Measurements from ENCODE around the gene TCF7L1. TPM values are rescaled to one million over a fixed set of nuclear protein-coding genes. Genes with fewer than 3 reads are reported as not detected.

The TCF7L1 gene
- polyA plus RNA-seq, 1 donor (not counting 4 experiments of a cell fraction or from before 2014, with no cell fraction given) = 1.0 TPM

- no peaks in the 10 kb centered on the region for H3K79me2 ChIP-seq (ENCODE audit: control insufficient read depth, insufficient read depth, low read length)
- no peaks in the 10 kb centered on the region for H3K9me1 ChIP-seq (ENCODE audit: control insufficient read depth, extremely low read depth, insufficient read depth, low read length)
- H4K20me1 ChIP-seq (ENCODE audit: control insufficient read depth, extremely low read depth, insufficient read depth, low read length) = no peaks in the 10 kb centered on the region
- H3K4me3 ChIP-seq (ENCODE audit: control insufficient read depth in 2 of 3, extremely low read depth in 1 of 3, insufficient read depth in 2 of 3, low read depth in 1 of 3, low read length in 3 of 3) = no peak overlapping the region
- H3K4me1 ChIP-seq (ENCODE audit: control insufficient read depth, extremely low read depth, insufficient read depth, low read length) = no peaks in the 10 kb centered on the region
- H3K4me2 ChIP-seq (ENCODE audit: control insufficient read depth, extremely low read depth, insufficient read depth, low read depth, low read length) = no peak overlapping the region
- no peaks in the 10 kb centered on the region for H3K27me3 ChIP-seq (ENCODE audit: control insufficient read depth, extremely low read depth, insufficient read depth, low read length)
- H3K36me3 ChIP-seq (ENCODE audit: control insufficient read depth in 2 of 2, extremely low read depth in 1 of 2, insufficient read depth in 2 of 2, low read length in 2 of 2) = no peaks in the 10 kb centered on the region
- H3K27ac ChIP-seq (ENCODE audit: control insufficient read depth, insufficient read depth, low read length) = no peak overlapping the region
- dilution Hi-C loops (cut with MboI; ENCODE audit: extremely low pct_ligation_motif_present, low sequenced_read_pairs) = no loop called here
- no peak overlapping the region for H3K9ac ChIP-seq (ENCODE audit: control insufficient read depth, extremely low read depth, insufficient read depth, low read length)
- H2AFZ ChIP-seq (ENCODE audit: control insufficient read depth, low read length) = no peak overlapping the region
- DNase-seq (ENCODE audit: low read depth, low spot score) = no peak
- no peaks in the 10 kb centered on the region for H3K9me3 ChIP-seq (ENCODE audit: control insufficient read depth, low read depth, low read length)
- TF ChIP-seq EZH2 (IDR thresholded peaks at IDR 0.05; ENCODE audit: low read length) (no peak), CTCF (optimal IDR thresholded peaks at IDR 0.05 in 1 of 3, IDR thresholded peaks at IDR 0.05 in 1 of 3, conservative IDR thresholded peaks at IDR 0.05 in 1 of 3; ENCODE audit: extremely low read depth in 1 of 3, insufficient read depth in 2 of 3, low read length in 3 of 3) (no peak)
- FAIRE-seq = no peak
Measured at GRCh38 chr2:85213901-85214512, 80.8 kb downstream of the TCF7L1 start.

DNA sequence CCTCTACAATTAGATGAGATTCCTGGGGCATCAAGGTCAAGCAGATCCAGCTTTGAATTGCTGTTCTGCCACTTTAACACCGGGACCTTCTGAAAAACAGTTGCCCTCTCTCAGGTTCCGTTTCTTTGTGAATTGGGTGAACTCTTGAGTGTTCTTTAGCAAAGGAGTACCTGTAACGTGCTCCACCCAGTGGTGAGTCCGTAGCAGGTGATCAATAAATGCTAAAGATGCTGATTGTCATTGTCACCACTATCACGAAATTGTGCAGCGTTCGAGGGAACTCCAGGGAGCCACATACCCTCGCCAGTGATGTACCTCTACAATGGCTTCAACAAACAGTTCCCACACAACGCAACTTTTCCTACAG lies 81.9 kb downstream of the TCF7L1 start:
- FAIRE-seq (no peak), DNase-seq (ENCODE audit: low read depth, low spot score) (no peak)
- Histone ChIP-seq H3K9ac (ENCODE audit: control insufficient read depth, extremely low read depth, insufficient read depth, low read length) (no peak overlapping the region), H3K27ac (ENCODE audit: control insufficient read depth, insufficient read depth, low read length) (no peak overlapping the region), H3K9me1 (ENCODE audit: control insufficient read depth, extremely low read depth, insufficient read depth, low read length) (no peaks in the 10 kb centered on the region), H2AFZ (ENCODE audit: control insufficient read depth, low read length) (no peak overlapping the region), H3K36me3 (ENCODE audit: control insufficient read depth in 2 of 2, extremely low read depth in 1 of 2, insufficient read depth in 2 of 2, low read length in 2 of 2) (no peaks in the 10 kb centered on the region), H3K79me2 (ENCODE audit: control insufficient read depth, insufficient read depth, low read length) (no peaks in the 10 kb centered on the region), H3K9me3 (ENCODE audit: control insufficient read depth, low read depth, low read length) (no peaks in the 10 kb centered on the region), H3K27me3 (ENCODE audit: control insufficient read depth, extremely low read depth, insufficient read depth, low read length) (no peaks in the 10 kb centered on the region), H3K4me2 (ENCODE audit: control insufficient read depth, extremely low read depth, insufficient read depth, low read depth, low read length) (no peak overlapping the region), H3K4me1 (ENCODE audit: control insufficient read depth, extremely low read depth, insufficient read depth, low read length) (no peaks in the 10 kb centered on the region), H4K20me1 (ENCODE audit: control insufficient read depth, extremely low read depth, insufficient read depth, low read length) (no peaks in the 10 kb centered on the region), H3K4me3 (ENCODE audit: control insufficient read depth in 2 of 3, extremely low read depth in 1 of 3, insufficient read depth in 2 of 3, low read depth in 1 of 3, low read length in 3 of 3) (no peak overlapping the region)
- dilution Hi-C loops (cut with MboI; ENCODE audit: extremely low pct_ligation_motif_present, low sequenced_read_pairs) = no loop called here
- TF ChIP-seq EZH2 (IDR thresholded peaks at IDR 0.05; ENCODE audit: low read length) = no peak
- no peak for TF ChIP-seq CTCF (optimal IDR thresholded peaks at IDR 0.05 in 1 of 3, IDR thresholded peaks at IDR 0.05 in 1 of 3, conservative IDR thresholded peaks at IDR 0.05 in 1 of 3; ENCODE audit: extremely low read depth in 1 of 3, insufficient read depth in 2 of 3, low read length in 3 of 3)

Measured in keratinocyte (primary cell).